Right lobe of liver (tissue), 6 donors: ENCODE measurements around the gene SF3A1. TPM values are rescaled to one million over a fixed set of nuclear protein-coding genes. Genes with fewer than 3 reads are reported as not detected.
"Not testable (repeated sequence)": the region's sequence is repeated elsewhere in the genome, so short reads cannot be mapped to it uniquely, and the experiment has no call there.

ENCODE experiments used
- ATAC-seq, 4 donors: fragments of 200-7000 bp; cut with Tn5 transposase; one replicate each; pipeline ENCODE4 v1.9.1; 2020; ENCODE audit warnings: mild to moderate bottlenecking in 4 of 4, moderate library complexity in 4 of 4
- DNase-seq, 3 donors: peaks; one replicate each; pipeline ENCODE4 v3.0.0-alpha.2; 2020
- H3K27ac ChIP-seq, 3 donors: fragments of 200-600 bp; one replicate each; pipeline ENCODE4 v1.8.0; 2022
- H3K27me3 ChIP-seq, 2 donors: fragments of 200-600 bp; one replicate each; pipeline ENCODE4 v1.8.0; 2022
- H3K36me3 ChIP-seq, 4 donors: fragments of 200-600 bp; sonication (generic) in 1 of 4; one replicate each; pipeline versions ENCODE4 v1.5.1 to v1.8.0; 2017 to 2022; ENCODE audit warnings: control low read depth in 1 of 4
- H3K4me1 ChIP-seq, 4 donors: fragments of 200-600 bp; sonication (generic) in 1 of 4; one replicate each; pipeline versions ENCODE4 v1.5.1 to v1.8.0; 2017 to 2022; ENCODE audit warnings: control low read depth in 1 of 4
- H3K4me3 ChIP-seq, 3 donors: fragments of 200-600 bp; one replicate each; pipeline ENCODE4 v1.8.0; 2022
- H3K9me3 ChIP-seq, 4 donors: fragments of 200-600 bp; sonication (generic) in 1 of 4; one replicate each; pipeline versions ENCODE4 v1.5.1 to v1.8.0; 2017 to 2022; ENCODE audit warnings: control low read depth in 1 of 4
- POLR2A ChIP-seq: fragments of 450-650 bp; IDR thresholded peaks from one replicate; pipeline ENCODE4 v1.6.1; 2017; ENCODE audit warnings: antibody characterized with exemption, mild to moderate bottlenecking
- WGBS: methylation state at CpG from one replicate; pipeline ENCODE4 v1.1.6; 2018; ENCODE audit warnings: low coverage, low lambda C conversion rate; ENCODE audit not compliant: insufficient coverage; ENCODE audit errors: missing lambda C conversion rate; 5-methylcytosine and 5-hydroxymethylcytosine counted together
- intact Hi-C, 2 donors: fragments of 100-400 bp; cut with DNase I; formaldehyde crosslinking; loops; one replicate each; pipeline versions ENCODE4 v1.11.2 to v1.14.1; 2022
- total RNA-seq, 6 experiments: library from RNA; depleted of rRNA in 2 of 6; stranded (reverse); fragments of >200 nt in 2 of 6; fragmentation: NEBNext Ultra II Directional in 3 of 6; extraction: Animal tissue kit (Norgen Biotek cat#: 25700) in 3 of 6; gene quantifications; one replicate each; pipeline versions ENCODE4 v1.1.0 to v1.2.4, GENCODE V29; 2016 to 2023
- TF ChIP-seq, protein P1 (sequence below), 4 donors: fragments of 200-600 bp in 3 of 4; fragments of 450-650 bp in 1 of 4; IDR thresholded peaks; one replicate each; pipeline versions ENCODE4 v1.5.1 to v1.8.0; 2016 to 2022; ENCODE audit warnings: antibody characterized with exemption in 4 of 4, mild to moderate bottlenecking in 2 of 4
- donor health status: DM: no; HTN: yes; CAD: no.
- donor health status: DM: no; HTN: no; CAD: no.
- donor health status: DM: no; HTN: no; CAD: no.
- donor health status: DM: no; HTN: yes; CAD: no.
- donor health status: DM: no; HTN: yes; CAD: no.

Gene SF3A1
- total RNA-seq, 6 experiments from 2014 or later, result 42.6 to 72.8 (median 66.5) TPM

DNA sequence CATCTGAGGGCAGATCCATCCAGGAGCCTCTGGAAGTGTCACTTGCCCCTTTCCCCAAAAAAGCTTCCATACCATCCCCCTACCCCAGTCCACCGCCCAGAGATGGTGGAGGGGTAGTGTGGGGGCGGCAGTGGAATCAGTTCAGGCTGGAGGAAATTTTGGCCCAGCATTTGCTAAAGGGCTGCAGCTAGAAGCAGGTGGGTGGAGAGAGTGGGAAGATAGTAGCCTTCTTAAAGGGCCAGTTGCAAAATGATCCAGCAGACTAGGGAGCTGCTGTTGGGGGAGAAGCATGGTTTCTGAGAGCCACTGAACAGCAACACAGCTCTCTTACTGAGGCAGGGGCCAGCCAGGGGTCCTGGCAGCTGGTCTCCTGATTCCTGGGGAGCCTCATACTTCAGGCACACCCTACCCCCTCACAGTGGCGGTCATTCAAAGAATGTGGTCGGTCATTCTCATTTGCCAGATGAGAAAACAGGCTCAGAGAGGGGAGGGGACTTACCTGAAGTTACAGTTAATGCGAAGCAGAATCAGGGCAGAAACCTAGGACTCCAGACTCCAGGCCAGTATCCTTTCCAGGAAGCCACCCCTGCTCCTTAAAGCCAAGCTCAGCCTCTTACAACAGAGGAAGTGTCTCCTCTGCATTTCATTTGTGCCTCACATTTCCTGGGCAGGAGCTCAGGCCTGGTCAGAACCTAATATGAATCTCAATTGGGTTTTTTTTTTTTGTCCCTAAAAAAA lies 45.5 kb upstream of the SF3A1 start:
- ATAC-seq (no peak), DNase-seq (no peak)
- H3K27me3 ChIP-seq, result no peaks in the 10 kb centered on the region
- intact Hi-C loops, result no loop called here
- no peaks in the 10 kb centered on the region for H3K9me3 ChIP-seq
- WGBS, result 33% methylated on average over 3 of the region's 5 CpGs
- H3K4me1 ChIP-seq, result peaks cover 0 to 74% (median 34%) of the 10 kb centered on the region in 4 donors
- H3K27ac ChIP-seq, result peak overlapping the region in 2 of 3 donors; percentile 56 to 90
- H3K36me3 ChIP-seq, result peaks cover 0 to 54% (median 11%) of the 10 kb centered on the region in 4 donors
- no peak for TF ChIP-seq POLR2A
- TF ChIP-seq, protein P1, sequence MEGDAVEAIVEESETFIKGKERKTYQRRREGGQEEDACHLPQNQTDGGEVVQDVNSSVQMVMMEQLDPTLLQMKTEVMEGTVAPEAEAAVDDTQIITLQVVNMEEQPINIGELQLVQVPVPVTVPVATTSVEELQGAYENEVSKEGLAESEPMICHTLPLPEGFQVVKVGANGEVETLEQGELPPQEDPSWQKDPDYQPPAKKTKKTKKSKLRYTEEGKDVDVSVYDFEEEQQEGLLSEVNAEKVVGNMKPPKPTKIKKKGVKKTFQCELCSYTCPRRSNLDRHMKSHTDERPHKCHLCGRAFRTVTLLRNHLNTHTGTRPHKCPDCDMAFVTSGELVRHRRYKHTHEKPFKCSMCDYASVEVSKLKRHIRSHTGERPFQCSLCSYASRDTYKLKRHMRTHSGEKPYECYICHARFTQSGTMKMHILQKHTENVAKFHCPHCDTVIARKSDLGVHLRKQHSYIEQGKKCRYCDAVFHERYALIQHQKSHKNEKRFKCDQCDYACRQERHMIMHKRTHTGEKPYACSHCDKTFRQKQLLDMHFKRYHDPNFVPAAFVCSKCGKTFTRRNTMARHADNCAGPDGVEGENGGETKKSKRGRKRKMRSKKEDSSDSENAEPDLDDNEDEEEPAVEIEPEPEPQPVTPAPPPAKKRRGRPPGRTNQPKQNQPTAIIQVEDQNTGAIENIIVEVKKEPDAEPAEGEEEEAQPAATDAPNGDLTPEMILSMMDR (IDR thresholded peaks at IDR 0.05), result no peak
- peak overlapping the region in 1 of 3 donors; percentile 5 for H3K4me3 ChIP-seq

GRCh38 chr22:30401024-30401423 lies 44.3 kb upstream of the SF3A1 start:
- ATAC-seq, H3K4me3 ChIP-seq, intact Hi-C loops, DNase-seq, H3K9me3 ChIP-seq, H3K27me3 ChIP-seq: not testable (repeated sequence)
- 63% methylated on average over 2 of the region's 3 CpGs for WGBS
- Histone ChIP-seq H3K36me3 (peaks cover 0 to 42% (median 4%) of the 10 kb centered on the region in 4 donors), H3K27ac (peak overlapping the region in 1 of 3 donors; percentile 90), H3K4me1 (peaks cover 0 to 67% (median 35%) of the 10 kb centered on the region in 4 donors)

DNA sequence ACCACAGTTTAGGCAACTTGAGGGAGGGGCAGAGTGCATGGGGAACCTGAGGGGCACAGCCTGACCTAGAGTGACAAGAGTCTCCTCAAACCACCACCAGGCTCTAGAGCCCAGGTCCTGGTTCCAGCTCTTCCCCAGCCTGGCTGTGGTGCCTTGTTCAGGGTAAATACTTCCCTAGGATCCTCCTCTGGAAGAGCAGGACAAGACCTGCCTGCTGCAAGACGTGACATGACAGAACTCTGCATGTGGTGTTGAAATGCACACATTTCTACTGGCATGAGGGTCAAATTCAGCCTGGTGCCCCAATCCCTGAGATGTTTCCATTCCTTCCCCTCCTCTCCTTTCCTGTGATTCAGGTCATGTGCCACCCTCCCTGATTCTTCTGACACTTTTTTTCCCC lies 43.5 kb upstream of the SF3A1 start:
- H3K4me3 ChIP-seq, result peak overlapping the region in 1 of 3 donors; percentile 99
- peaks cover 0 to 37% (median 3%) of the 10 kb centered on the region in 4 donors for H3K36me3 ChIP-seq
- intact Hi-C loops, result no loop called here
- ATAC-seq (no peak), DNase-seq (no peak)
- peak overlapping the region in 2 of 3 donors; percentile 87 to 90 for H3K27ac ChIP-seq
- WGBS, result 40% methylated on average over 1 of the region's 1 CpG
- H3K27me3 ChIP-seq, result no peaks in the 10 kb centered on the region
- H3K4me1 ChIP-seq, result peaks cover 0 to 64% (median 30%) of the 10 kb centered on the region in 4 donors
- no peaks in the 10 kb centered on the region for H3K9me3 ChIP-seq
- TF ChIP-seq, protein P1 (IDR thresholded peaks at IDR 0.05), result no peak
- no peak for TF ChIP-seq POLR2A

GRCh38 chr22:30399718-30400117 lies 43.0 kb upstream of the SF3A1 start:
- Histone ChIP-seq H3K36me3 (peaks cover 0 to 37% (median 3%) of the 10 kb centered on the region in 4 donors), H3K9me3 (no peaks in the 10 kb centered on the region), H3K4me1 (peaks cover 0 to 59% (median 28%) of the 10 kb centered on the region in 4 donors), H3K4me3 (peak overlapping the region in 2 of 3 donors; percentile 91 to 99), H3K27ac (peak overlapping the region in 2 of 3 donors; percentile 87 to 90), H3K27me3 (no peaks in the 10 kb centered on the region)
- intact Hi-C loops, result loop anchor here in 1 of 2 donors (10.0 kb wide), 1 partner anchor 75 kb away; the partner anchor contains the start of gene SEC14L3
- WGBS, result 21% methylated on average over 2 of the region's 5 CpGs
- ATAC-seq (no peak), DNase-seq (no peak)
- TF ChIP-seq, protein P1 (IDR thresholded peaks at IDR 0.05), result no peak
